Nephron progenitor cell (in vitro differentiated cells): ENCODE data around the gene ME2.

Experiments
- DNase-seq: peaks from one replicate; pipeline ENCODE4 v3.0.0; 2021
- H3K27ac Mint-ChIP-seq: 2 replicates; pipeline ENCODE4 v1.8.0; 2021; ENCODE audit warnings: mild to moderate bottlenecking, moderate library complexity, mixed read lengths
- H3K27me3 Mint-ChIP-seq: 2 replicates; pipeline ENCODE4 v1.8.0; 2021; ENCODE audit warnings: mild to moderate bottlenecking, low read depth, mixed read lengths; ENCODE audit not compliant: poor library complexity
- H3K36me3 Mint-ChIP-seq: 2 replicates; pipeline ENCODE4 v1.8.0; 2021; ENCODE audit warnings: low read depth, mixed read lengths
- H3K4me1 Mint-ChIP-seq: 2 replicates; pipeline ENCODE4 v1.8.0; 2021; ENCODE audit warnings: mixed read lengths
- H3K4me3 Mint-ChIP-seq: 2 replicates; pipeline ENCODE4 v1.8.0; 2021; ENCODE audit warnings: mild to moderate bottlenecking, moderate library complexity, mixed read lengths
- H3K9me3 Mint-ChIP-seq: 2 replicates; pipeline ENCODE4 v1.8.0; 2021; ENCODE audit warnings: mild to moderate bottlenecking, moderate library complexity, mixed read lengths
- CTCF ChIP-seq: fragments of 200-600 bp; sonication (generic); IDR thresholded peaks from 2 replicates; pipeline ENCODE4 v1.5.0; 2021; ENCODE audit warnings: antibody characterized with exemption

ME2 gene

GRCh38 chr18:50839341-50839740 is 39.6 kb upstream of the ME2 start:
- Mint-ChIP-seq H3K9me3 (no peaks in the 10 kb centered on the region), H3K27me3 (peaks cover 4% of the 10 kb centered on the region)

GRCh38 chr18:50839996-50840395 is 38.9 kb upstream of the ME2 start:
- H3K27me3 Mint-ChIP-seq = peaks cover 4% of the 10 kb centered on the region
- no peak for TF ChIP-seq CTCF
- no peak overlapping the region for H3K27ac Mint-ChIP-seq
- H3K9me3 Mint-ChIP-seq = no peaks in the 10 kb centered on the region
- no peak overlapping the region for H3K4me3 Mint-ChIP-seq
- no peaks in the 10 kb centered on the region for H3K36me3 Mint-ChIP-seq
- no peaks in the 10 kb centered on the region for H3K4me1 Mint-ChIP-seq
- DNase-seq = no peak

More at GRCh38 chr18:50839341-50839740, 39.6 kb upstream of the ME2 start:
- Mint-ChIP-seq H3K4me1 (no peaks in the 10 kb centered on the region), H3K27ac (no peak overlapping the region), H3K4me3 (no peak overlapping the region), H3K36me3 (no peaks in the 10 kb centered on the region)
- DNase-seq = no peak
- TF ChIP-seq CTCF = no peak

GRCh38 chr18:50842846-50843245 is 36.1 kb upstream of the ME2 start:
- Mint-ChIP-seq H3K4me3 (no peak overlapping the region), H3K27ac (no peak overlapping the region), H3K9me3 (no peaks in the 10 kb centered on the region), H3K36me3 (no peaks in the 10 kb centered on the region), H3K27me3 (no peaks in the 10 kb centered on the region), H3K4me1 (no peaks in the 10 kb centered on the region)
- TF ChIP-seq CTCF = no peak
- no peak for DNase-seq

GRCh38 chr18:50844554-50844953 is 34.4 kb upstream of the ME2 start:
- Mint-ChIP-seq H3K27me3 (peaks cover 4% of the 10 kb centered on the region), H3K27ac (no peak overlapping the region), H3K4me1 (no peaks in the 10 kb centered on the region), H3K36me3 (no peaks in the 10 kb centered on the region), H3K4me3 (no peak overlapping the region), H3K9me3 (no peaks in the 10 kb centered on the region)
- no peak for TF ChIP-seq CTCF
- no peak for DNase-seq

GRCh38 chr18:50844960-50845359 is 34.0 kb upstream of the ME2 start:
- H3K36me3 Mint-ChIP-seq = no peaks in the 10 kb centered on the region
- H3K4me1 Mint-ChIP-seq = no peaks in the 10 kb centered on the region
- no peak for TF ChIP-seq CTCF
- H3K9me3 Mint-ChIP-seq = no peaks in the 10 kb centered on the region
- DNase-seq = no peak
- H3K27me3 Mint-ChIP-seq = peaks cover 4% of the 10 kb centered on the region
- no peak overlapping the region for H3K4me3 Mint-ChIP-seq
- no peak overlapping the region for H3K27ac Mint-ChIP-seq

GRCh38 chr18:50847192-50847591 is 31.7 kb upstream of the ME2 start:
- H3K4me3 Mint-ChIP-seq = no peak overlapping the region
- H3K9me3 Mint-ChIP-seq = no peaks in the 10 kb centered on the region
- no peak for DNase-seq
- H3K27me3 Mint-ChIP-seq = peaks cover 4% of the 10 kb centered on the region
- TF ChIP-seq CTCF = no peak
- no peaks in the 10 kb centered on the region for H3K36me3 Mint-ChIP-seq
- H3K27ac Mint-ChIP-seq = no peak overlapping the region
- peaks cover 11% of the 10 kb centered on the region for H3K4me1 Mint-ChIP-seq
